Fibroblast of pulmonary artery (primary cell): ENCODE measurements around the gene RMI1.

ENCODE experiments used
- DNase-seq: peaks from one replicate; pipeline ENCODE4 v3.0.0-alpha.2; 2010; ENCODE audit warnings: low read depth
- H3K4me3 ChIP-seq: replicated peaks from 2 replicates; pipeline ENCODE4 v1.5.1; 2011; ENCODE audit warnings: low read depth, mild to moderate bottlenecking, control low read depth, low read length, moderate library complexity
- CTCF ChIP-seq: IDR thresholded peaks from 2 replicates; pipeline ENCODE4 v1.5.1; 2011; ENCODE audit warnings: mild to moderate bottlenecking, control low read depth, low read length, inconsistent platforms; ENCODE audit errors: missing control alignments

Gene RMI1

GRCh38 chr9:83967073-83967472 lies 13.5 kb upstream of the RMI1 start:
- TF ChIP-seq CTCF = no peak
- no peak for DNase-seq
- no peak overlapping the region for H3K4me3 ChIP-seq

GRCh38 chr9:83969602-83970001 lies 11.0 kb upstream of the RMI1 start:
- no peak overlapping the region for H3K4me3 ChIP-seq
- DNase-seq = no peak
- no peak for TF ChIP-seq CTCF

GRCh38 chr9:83971485-83971884 lies 9.1 kb upstream of the RMI1 start:
- no peak overlapping the region for H3K4me3 ChIP-seq
- no peak for TF ChIP-seq CTCF
- DNase-seq = no peak

GRCh38 chr9:83972286-83972685 lies 8.3 kb upstream of the RMI1 start:
- TF ChIP-seq CTCF = no peak
- no peak for DNase-seq
- H3K4me3 ChIP-seq = no peak overlapping the region

- no peak for TF ChIP-seq CTCF
These were observed 5.3 kb upstream of the RMI1 start for GRCh38 chr9:83975300-83975699.

GRCh38 chr9:83976372-83976771 lies 4.2 kb upstream of the RMI1 start:
- peak overlapping the region; percentile 75 for H3K4me3 ChIP-seq
- no peak for TF ChIP-seq CTCF
- DNase-seq = no peak

More at GRCh38 chr9:83975300-83975699, 5.3 kb upstream of the RMI1 start:
- DNase-seq = no peak
- no peak overlapping the region for H3K4me3 ChIP-seq

- no peak for TF ChIP-seq CTCF
- H3K4me3 ChIP-seq = peak overlapping the region; percentile 75
- no peak for DNase-seq
These were observed 3.4 kb upstream of the RMI1 start for GRCh38 chr9:83977196-83977595.
